B cell (primary cell): ENCODE results near the gene CRAMP1. TPM values are rescaled to one million over a fixed set of nuclear protein-coding genes. Genes with fewer than 3 reads are reported as not detected.

Experiments
- ATAC-seq: fragments of 200-7000 bp; cut with Tn5 transposase; one replicate; pipeline ENCODE4 v1.10.0; 2021; ENCODE audit warnings: low read depth, mild to moderate bottlenecking, moderate number of reproducible peaks, moderate library complexity
- CTCF ChIA-PET: fragments of 350-600 bp; sonication (Branson Sonifier 250); formaldehyde crosslinking; loops from one replicate; lab custom pipeline; 2021; ENCODE audit warnings: antibody characterized with exemption, inconsistent platforms; lab: Charles Lee
- POLR2A ChIA-PET: fragments of 350-600 bp; sonication (Branson Sonifier 250); formaldehyde crosslinking; loops from one replicate; lab custom pipeline; 2021; ENCODE audit warnings: antibody characterized with exemption; lab: Charles Lee
- DNase-seq: peaks from one replicate; pipeline ENCODE4 v3.0.0; 2013
- H2AFZ ChIP-seq: 2 replicates; pipeline ENCODE4 v1.6.1; 2012; ENCODE audit warnings: mild to moderate bottlenecking, low read depth, low read length; ENCODE audit not compliant: insufficient read depth, poor library complexity, severe bottlenecking
- H3K27ac ChIP-seq, 2 donors: 1 replicate in 1 of 2; 2 replicates in 1 of 2; pipeline ENCODE4 v1.5.1; 2012 to 2013; ENCODE audit warnings: low read length in 2 of 2, mild to moderate bottlenecking in 2 of 2, moderate library complexity in 1 of 2
- H3K27me3 ChIP-seq, 4 experiments: fragments of 200-600 bp in 1 of 4; sonication (generic) in 1 of 4; replicated peaks in 1 of 4; 1 replicate in 2 of 4; 2 replicates in 2 of 4; pipeline versions ENCODE4 v1.6.1 to v1.7.0; 2013 to 2016; ENCODE audit warnings: low read length in 3 of 4, mild to moderate bottlenecking in 2 of 4, mixed read lengths in 1 of 4, moderate library complexity in 1 of 4; ENCODE audit not compliant: insufficient read depth in 4 of 4, control insufficient read depth in 3 of 4; ENCODE audit errors: control extremely low read depth in 1 of 4
- H3K36me3 ChIP-seq, 2 experiments: replicated peaks in 1 of 2; 1 replicate in 1 of 2; 2 replicates in 1 of 2; pipeline versions ENCODE4 v1.6.1 to v1.7.1; 2013; ENCODE audit warnings: low read length in 1 of 2; ENCODE audit not compliant: insufficient read depth in 2 of 2, control insufficient read depth in 1 of 2; ENCODE audit errors: control extremely low read depth in 1 of 2, extremely low read depth in 1 of 2
- H3K4me1 ChIP-seq, 2 donors: fragments of 200-600 bp in 1 of 2; sonication (generic) in 1 of 2; 1 replicate in 1 of 2; 2 replicates in 1 of 2; pipeline versions ENCODE4 v1.5.1 to v1.6.1; 2013 to 2017; ENCODE audit warnings: low read length in 2 of 2; ENCODE audit not compliant: control insufficient read depth in 2 of 2, insufficient read depth in 2 of 2
- H3K4me2 ChIP-seq: replicated peaks from 2 replicates; pipeline ENCODE3; 2012; ENCODE audit warnings: mild to moderate bottlenecking, low read depth, low read length; ENCODE audit not compliant: poor library complexity, severe bottlenecking
- H3K4me3 ChIP-seq, 5 experiments: fragments of 200-600 bp in 1 of 5; sonication (generic) in 1 of 5; 1 replicate in 3 of 5; 2 replicates in 2 of 5; pipeline versions ENCODE4 v1.5.1 to v1.7.0; 2011 to 2016; ENCODE audit warnings: low read length in 4 of 5, mild to moderate bottlenecking in 4 of 5, low read depth in 2 of 5, control low read depth in 1 of 5, moderate library complexity in 1 of 5; ENCODE audit not compliant: insufficient read depth in 1 of 5; ENCODE audit errors: control extremely low read depth in 1 of 5, extremely low read depth in 1 of 5
- H3K79me2 ChIP-seq: fragments of 200-600 bp; sonication (generic); one replicate; pipeline ENCODE4 v1.6.0; 2016; ENCODE audit warnings: low read length; ENCODE audit not compliant: control insufficient read depth, insufficient read depth
- H3K9ac ChIP-seq: fragments of 200-600 bp; sonication (generic); 2 replicates; pipeline ENCODE4 v1.6.1; 2017; ENCODE audit warnings: mild to moderate bottlenecking, low read length, moderate library complexity
- H3K9me3 ChIP-seq, 3 donors: one replicate each; pipeline versions ENCODE4 v1.6.1 to v1.7.1; 2013; ENCODE audit warnings: low read length in 2 of 3; ENCODE audit not compliant: control insufficient read depth in 2 of 3, insufficient read depth in 1 of 3; ENCODE audit errors: control extremely low read depth in 1 of 3
- H4K20me1 ChIP-seq: 2 replicates; pipeline ENCODE4 v1.6.0; 2012; ENCODE audit warnings: mild to moderate bottlenecking, low read length; ENCODE audit not compliant: insufficient read depth, control insufficient read depth, poor library complexity, severe bottlenecking
- H3K27ac Mint-ChIP-seq: one replicate; pipeline ENCODE4 v1.8.0; 2021; ENCODE audit warnings: mixed read lengths
- H3K27me3 Mint-ChIP-seq: one replicate; pipeline ENCODE4 v1.8.0; 2021; ENCODE audit warnings: mixed read lengths
- H3K4me1 Mint-ChIP-seq: one replicate; pipeline ENCODE4 v1.8.0; 2021; ENCODE audit warnings: mixed read lengths
- H3K4me3 Mint-ChIP-seq: one replicate; pipeline ENCODE4 v1.8.0; 2021; ENCODE audit warnings: mixed read lengths
- H3K9me3 Mint-ChIP-seq: one replicate; pipeline ENCODE4 v1.8.0; 2022; ENCODE audit warnings: mixed read lengths; ENCODE audit not compliant: insufficient read depth
- EZH2 ChIP-seq: IDR thresholded peaks from 2 replicates; pipeline ENCODE4 v1.6.1; 2012; ENCODE audit warnings: borderline replicate concordance, low read depth, mild to moderate bottlenecking, moderate library complexity, low read length; ENCODE audit not compliant: insufficient read depth, poor library complexity, severe bottlenecking
- WGBS: methylation state at CpG from one replicate; pipeline ENCODE4 v1.1.5; 2013; ENCODE audit warnings: missing lambda C conversion rate; ENCODE audit not compliant: insufficient coverage; 5-methylcytosine and 5-hydroxymethylcytosine counted together
- intact Hi-C: fragments of 100-400 bp; cut with micrococcal nuclease; formaldehyde crosslinking; loops from one replicate; pipeline ENCODE4 v1.10.0; 2022
- polyA plus RNA-seq: library from polyadenylated mRNA; depleted of rRNA; stranded (reverse); fragments of >200 nt; gene quantifications from 2 replicates; pipeline ENCODE4 v1.2.3, GENCODE V29; 2012
- total RNA-seq, 2 donors: library from RNA; stranded (reverse); fragments of 120-200 nt in 1 of 2; gene quantifications; 1 replicate in 1 of 2; 2 replicates in 1 of 2; pipeline versions ENCODE4 v1.2.3 to v1.2.4, GENCODE V29; 2013 to 2022
- TF ChIP-seq, protein P1 (sequence below): fragments of 200-600 bp; IDR thresholded peaks from one replicate; pipeline ENCODE4 v1.8.0; 2022; ENCODE audit warnings: antibody characterized with exemption, mild to moderate bottlenecking

The CRAMP1 gene
- total and polyA plus RNA-seq, 2 donors (not counting 1 experiment from before 2014, with no cell fraction given), result 21.0 to 33.9 TPM

DNA sequence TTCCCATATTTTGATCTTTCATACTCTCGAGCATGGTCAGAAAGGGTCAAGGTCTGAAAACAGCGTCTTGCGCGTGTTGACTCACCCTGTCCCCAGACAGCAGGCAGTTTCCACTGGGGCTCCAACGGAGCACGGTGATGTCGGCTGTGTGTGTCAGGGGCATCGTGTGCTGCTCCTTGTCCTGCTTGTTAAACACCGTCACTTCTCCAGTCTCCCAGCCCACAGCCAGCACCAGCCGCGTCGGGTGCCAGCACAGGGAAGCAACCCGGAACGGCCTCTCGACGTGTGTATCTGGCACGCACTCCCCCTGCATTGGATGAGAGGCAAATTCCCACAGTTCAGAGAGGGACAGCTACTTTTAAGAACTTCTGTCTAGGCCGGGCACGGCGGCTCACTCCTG, 9.9 kb upstream of the CRAMP1 start:
- ChIA-PET CTCF (no interaction called here), POLR2A (no interaction called here)
- peaks cover 1 to 4% of the 10 kb centered on the region in 2 donors for H3K4me1 ChIP-seq
- H3K4me3 ChIP-seq, result no peak overlapping the region
- 99% methylated on average over 20 of the region's 20 CpGs for WGBS
- H3K27me3 ChIP-seq, result no peaks in the 10 kb centered on the region
- no peak overlapping the region for H3K4me2 ChIP-seq
- intact Hi-C loops, result no loop called here
- H3K9me3 ChIP-seq, result no peaks in the 10 kb centered on the region
- no peak for ATAC-seq
- H3K79me2 ChIP-seq, result no peaks in the 10 kb centered on the region
- Mint-ChIP-seq H3K27ac (no peak overlapping the region), H3K4me1 (peaks cover 1% of the 10 kb centered on the region), H3K4me3 (no peak overlapping the region), H3K27me3 (no peaks in the 10 kb centered on the region), H3K9me3 (no peaks in the 10 kb centered on the region)
- no peaks in the 10 kb centered on the region for H4K20me1 ChIP-seq
- no peak for DNase-seq
- H3K9ac ChIP-seq, result no peak overlapping the region
- no peak overlapping the region for H3K27ac ChIP-seq
- H3K36me3 ChIP-seq, result peaks cover 0 to 3% of the 10 kb centered on the region in 2 experiments
- no peak overlapping the region for H2AFZ ChIP-seq
- no peak for TF ChIP-seq EZH2
- TF ChIP-seq, protein P1, sequence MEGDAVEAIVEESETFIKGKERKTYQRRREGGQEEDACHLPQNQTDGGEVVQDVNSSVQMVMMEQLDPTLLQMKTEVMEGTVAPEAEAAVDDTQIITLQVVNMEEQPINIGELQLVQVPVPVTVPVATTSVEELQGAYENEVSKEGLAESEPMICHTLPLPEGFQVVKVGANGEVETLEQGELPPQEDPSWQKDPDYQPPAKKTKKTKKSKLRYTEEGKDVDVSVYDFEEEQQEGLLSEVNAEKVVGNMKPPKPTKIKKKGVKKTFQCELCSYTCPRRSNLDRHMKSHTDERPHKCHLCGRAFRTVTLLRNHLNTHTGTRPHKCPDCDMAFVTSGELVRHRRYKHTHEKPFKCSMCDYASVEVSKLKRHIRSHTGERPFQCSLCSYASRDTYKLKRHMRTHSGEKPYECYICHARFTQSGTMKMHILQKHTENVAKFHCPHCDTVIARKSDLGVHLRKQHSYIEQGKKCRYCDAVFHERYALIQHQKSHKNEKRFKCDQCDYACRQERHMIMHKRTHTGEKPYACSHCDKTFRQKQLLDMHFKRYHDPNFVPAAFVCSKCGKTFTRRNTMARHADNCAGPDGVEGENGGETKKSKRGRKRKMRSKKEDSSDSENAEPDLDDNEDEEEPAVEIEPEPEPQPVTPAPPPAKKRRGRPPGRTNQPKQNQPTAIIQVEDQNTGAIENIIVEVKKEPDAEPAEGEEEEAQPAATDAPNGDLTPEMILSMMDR, result no peak

DNA sequence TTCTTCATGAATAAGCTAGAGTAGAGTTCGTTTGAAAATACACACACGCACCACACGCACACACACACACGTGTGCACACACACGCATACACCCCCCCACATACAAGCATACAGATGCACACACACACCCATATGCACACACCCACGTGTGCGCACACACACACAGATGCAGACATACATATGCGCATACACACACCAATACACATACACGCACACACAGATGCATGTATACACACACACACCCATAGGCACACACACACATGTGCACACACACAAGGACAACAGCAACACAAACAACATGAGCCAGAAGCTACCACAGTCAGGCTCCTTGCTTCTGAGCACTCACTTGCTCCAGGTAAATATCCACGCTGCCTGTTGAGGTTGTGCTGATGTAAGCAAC, 5.4 kb upstream of the CRAMP1 start:
- ChIA-PET POLR2A (no interaction called here), CTCF (no interaction called here)
- no peak overlapping the region for H3K4me3 ChIP-seq
- H3K27me3 Mint-ChIP-seq, result no peaks in the 10 kb centered on the region
- no peak overlapping the region for H3K9ac ChIP-seq
- no peak overlapping the region for H3K27ac Mint-ChIP-seq
- ATAC-seq (no peak), DNase-seq (no peak)
- peaks cover 0 to 13% (median 7%) of the 10 kb centered on the region in 3 donors for H3K9me3 ChIP-seq
- no peak overlapping the region for H3K27ac ChIP-seq
- H3K4me1 Mint-ChIP-seq, result peaks cover 19% of the 10 kb centered on the region
- H3K36me3 ChIP-seq, result peaks cover 0 to 3% of the 10 kb centered on the region in 2 experiments
- TF ChIP-seq, protein P1, result no peak
- TF ChIP-seq EZH2, result no peak
- H2AFZ ChIP-seq, result no peak overlapping the region
- peaks cover 19 to 37% of the 10 kb centered on the region in 2 donors for H3K4me1 ChIP-seq
- H4K20me1 ChIP-seq, result no peaks in the 10 kb centered on the region
- no peaks in the 10 kb centered on the region for H3K79me2 ChIP-seq
- H3K27me3 ChIP-seq, result no peaks in the 10 kb centered on the region
- WGBS, result 100% methylated on average over 9 of the region's 10 CpGs
- no peak overlapping the region for H3K4me3 Mint-ChIP-seq
- intact Hi-C loops, result no loop called here
- H3K4me2 ChIP-seq, result no peak overlapping the region
- no peaks in the 10 kb centered on the region for H3K9me3 Mint-ChIP-seq
